MM.1S (cell line): ENCODE results near the gene PTCSC3.

Source experiments
- DNase-seq: peaks from one replicate; pipeline ENCODE4 v3.0.0-alpha.2; 2015
- H2AFZ ChIP-seq: fragments of 300-600 bp; sonication (generic); 2 replicates; pipeline ENCODE4 v1.6.0; 2016; ENCODE audit warnings: antibody characterized with exemption, low read length
- H3F3A ChIP-seq: fragments of 300-600 bp; sonication (generic); 2 replicates; pipeline ENCODE4 v1.6.1; 2016; ENCODE audit warnings: mild to moderate bottlenecking, antibody characterized with exemption, low read length, moderate library complexity, mixed read lengths; ENCODE audit not compliant: insufficient read depth
- H3K27ac ChIP-seq: fragments of 300-600 bp; sonication (generic); 2 replicates; pipeline ENCODE4 v1.5.1; 2016; ENCODE audit warnings: mild to moderate bottlenecking, low read length
- H3K27me3 ChIP-seq: fragments of 300-600 bp; sonication (generic); replicated peaks from 2 replicates; pipeline ENCODE4 v1.6.0; 2016; ENCODE audit warnings: low read length; ENCODE audit not compliant: insufficient read depth
- H3K36me3 ChIP-seq: fragments of 300-600 bp; sonication (generic); replicated peaks from 2 replicates; pipeline ENCODE4 v1.6.1; 2016; ENCODE audit warnings: mild to moderate bottlenecking, low read length, mixed read lengths; ENCODE audit not compliant: insufficient read depth
- H3K4me1 ChIP-seq: fragments of 300-600 bp; sonication (generic); 2 replicates; pipeline ENCODE4 v1.6.1; 2016; ENCODE audit warnings: low read length, mixed read lengths
- H3K4me2 ChIP-seq: fragments of 300-600 bp; sonication (generic); 2 replicates; pipeline ENCODE4 v1.6.0; 2016; ENCODE audit warnings: low read depth, low read length
- H3K4me3 ChIP-seq: fragments of 300-600 bp; sonication (generic); 2 replicates; pipeline ENCODE4 v1.5.1; 2016; ENCODE audit warnings: low read length, mixed read lengths
- H3K79me2 ChIP-seq: fragments of 300-600 bp; sonication (generic); 2 replicates; pipeline ENCODE4 v1.6.1; 2016; ENCODE audit warnings: mixed run types, low read length, mixed read lengths
- H3K9ac ChIP-seq: fragments of 300-600 bp; sonication (generic); 2 replicates; pipeline ENCODE4 v1.6.1; 2016; ENCODE audit warnings: low read length, mixed read lengths
- H3K9me2 ChIP-seq: fragments of 300-600 bp; sonication (generic); replicated peaks from 2 replicates; pipeline ENCODE4 v1.6.1; 2016; ENCODE audit warnings: mild to moderate bottlenecking, low read length, mixed read lengths; ENCODE audit not compliant: insufficient read depth
- H3K9me3 ChIP-seq: fragments of 300-600 bp; sonication (generic); replicated peaks from 2 replicates; pipeline ENCODE4 v1.6.1; 2016; ENCODE audit warnings: mild to moderate bottlenecking, low read length, mixed read lengths; ENCODE audit not compliant: insufficient read depth
- H4K20me1 ChIP-seq: fragments of 300-600 bp; sonication (generic); 2 replicates; pipeline ENCODE4 v1.6.1; 2016; ENCODE audit warnings: mild to moderate bottlenecking, low read length, moderate library complexity, mixed read lengths; ENCODE audit not compliant: insufficient read depth
- CTCF ChIP-seq: fragments of 300-600 bp; sonication (generic); IDR thresholded peaks from 2 replicates; pipeline ENCODE4 v1.5.1; 2016; ENCODE audit warnings: antibody characterized with exemption, low read length, mixed read lengths
- EZH2 ChIP-seq: fragments of 300-600 bp; sonication (generic); optimal IDR thresholded peaks from 2 replicates; pipeline ENCODE3; 2017; ENCODE audit warnings: low read depth, mild to moderate bottlenecking, antibody characterized with exemption, low read length, mixed read lengths
- EZH2phosphoT487 ChIP-seq: fragments of 300-600 bp; sonication (generic); IDR thresholded peaks from 2 replicates; pipeline ENCODE4 v1.6.1; 2018; ENCODE audit warnings: antibody characterized with exemption, low read length

The PTCSC3 gene

GRCh38 chr14:36091096-36091495 is 85.4 kb downstream of the PTCSC3 start:
- Histone ChIP-seq H3K36me3 (no peaks in the 10 kb centered on the region), H3K27ac (no peak overlapping the region), H3K9me3 (no peaks in the 10 kb centered on the region), H3K4me3 (no peak overlapping the region), H3K79me2 (no peaks in the 10 kb centered on the region), H4K20me1 (no peaks in the 10 kb centered on the region), H2AFZ (no peak overlapping the region), H3K4me1 (no peaks in the 10 kb centered on the region), H3K27me3 (no peaks in the 10 kb centered on the region), H3K9me2 (no peaks in the 10 kb centered on the region), H3F3A (no peaks in the 10 kb centered on the region), H3K4me2 (no peak overlapping the region), H3K9ac (no peak overlapping the region)
- no peak for DNase-seq
- TF ChIP-seq EZH2phosphoT487 (no peak), CTCF (no peak), EZH2 (no peak)

GRCh38 chr14:36087411-36087810 is 89.1 kb downstream of the PTCSC3 start:
- Histone ChIP-seq H2AFZ (no peak overlapping the region), H3K4me1 (no peaks in the 10 kb centered on the region), H3K79me2 (no peaks in the 10 kb centered on the region), H4K20me1 (no peaks in the 10 kb centered on the region), H3K27ac (no peak overlapping the region), H3K4me3 (no peak overlapping the region), H3K27me3 (no peaks in the 10 kb centered on the region), H3K4me2 (no peak overlapping the region), H3K9me2 (no peaks in the 10 kb centered on the region), H3K9me3 (no peaks in the 10 kb centered on the region), H3K9ac (no peak overlapping the region), H3K36me3 (no peaks in the 10 kb centered on the region), H3F3A (no peaks in the 10 kb centered on the region)
- DNase-seq = no peak
- no peak for TF ChIP-seq EZH2
- TF ChIP-seq EZH2phosphoT487 = no peak
- TF ChIP-seq CTCF = no peak

- DNase-seq = no peak
- Histone ChIP-seq H3F3A (no peaks in the 10 kb centered on the region), H3K9ac (no peak overlapping the region), H2AFZ (no peak overlapping the region), H3K9me3 (no peaks in the 10 kb centered on the region), H3K4me3 (no peak overlapping the region), H3K36me3 (no peaks in the 10 kb centered on the region), H3K27me3 (no peaks in the 10 kb centered on the region), H3K27ac (no peak overlapping the region), H3K9me2 (no peaks in the 10 kb centered on the region), H4K20me1 (no peaks in the 10 kb centered on the region), H3K79me2 (no peaks in the 10 kb centered on the region), H3K4me2 (no peak overlapping the region), H3K4me1 (no peaks in the 10 kb centered on the region)
- TF ChIP-seq EZH2 (no peak), CTCF (no peak), EZH2phosphoT487 (no peak)
These were observed 89.7 kb downstream of the PTCSC3 start for GRCh38 chr14:36086629-36087395.
